ENCODE measurements around the gene PDE4B. TPM values are rescaled to one million over a fixed set of nuclear protein-coding genes. Genes with fewer than 3 reads are reported as not detected.

The PDE4B gene
- total and polyA plus RNA-seq, 10 of the 15 experiments (the other 5 are each of a cell fraction or from before 2014, with no cell fraction given): 3.0 to 13.2 (median 5.7) TPM

DNA sequence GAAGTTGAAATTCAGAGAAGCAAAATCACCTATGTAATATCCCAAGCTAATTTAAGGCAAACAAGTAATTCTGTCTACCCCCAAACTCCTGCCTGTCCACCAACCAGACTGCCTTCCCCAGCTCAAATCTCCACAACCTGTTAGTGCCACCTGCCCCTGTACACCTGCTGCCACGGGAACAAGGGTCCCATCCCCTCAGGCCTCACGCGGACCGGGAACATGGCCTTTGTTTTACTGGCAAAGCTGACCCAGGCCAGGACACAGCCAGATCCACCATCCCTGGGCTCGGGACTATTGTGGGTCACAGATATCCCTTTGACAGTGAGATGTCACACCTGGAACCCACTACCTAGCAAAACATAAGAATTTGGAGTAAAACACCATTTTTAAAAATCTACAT, 601.9 kb downstream of the PDE4B start:
- ChIA-PET RAD21 (ENCODE audit: unreplicated experiment) (interaction anchor here (1.1 to 5.5 kb wide), 10 partner anchors 11 to 52 kb away, joined by 3 to 74 read pairs (median 14); no protein-coding TSS in a partner anchor), SMC1A (ENCODE audit: uncharacterized antibody, unreplicated experiment) (interaction anchor here (1.0 to 9.3 kb wide), 11 partner anchors 8 to 147 kb away, joined by 3 to 253 read pairs (median 7); no protein-coding TSS in a partner anchor), POLR2A (interaction anchor here (1.0 to 2.4 kb wide), 7 partner anchors 13 to 143 kb away, joined by 3 to 19 read pairs (median 6); no protein-coding TSS in a partner anchor), CTCF (interaction anchor here (0.9 to 3.9 kb wide), 11 partner anchors 8 to 152 kb away, joined by 3 to 32 read pairs (median 7); no protein-coding TSS in a partner anchor)
- Histone ChIP-seq H3K9me3 (replicated peaks; ENCODE audit: control insufficient read depth, insufficient read depth, low read length) (no peaks in the 10 kb centered on the region; the same call in 2 of the 3 replicates), H2AFZ (ENCODE audit: control insufficient read depth, low read depth, low read length) (no peak overlapping the region), H3K27ac (ENCODE audit: control insufficient read depth, insufficient read depth) (peak overlapping the region; percentile 80), H3K4me2 (ENCODE audit: control insufficient read depth, insufficient read depth) (0 out of 2 replicates have a peak overlapping the region, but pooled peaks have one; percentile 1), H3K79me2 (ENCODE audit: control insufficient read depth, insufficient read depth, low read length) (no peaks in the 10 kb centered on the region), H3K4me3 (no peak overlapping the region), H3K4me1 (ENCODE audit: control insufficient read depth, insufficient read depth, low read length) (peaks cover 59% of the 10 kb centered on the region), H3K27me3 (replicated peaks in 1 of 2; ENCODE audit: control insufficient read depth in 2 of 2, insufficient read depth in 2 of 2, low read length in 1 of 2) (no peaks in the 10 kb centered on the region), H4K20me1 (ENCODE audit: control insufficient read depth, insufficient read depth) (no peaks in the 10 kb centered on the region), H3K36me3 (ENCODE audit: control insufficient read depth in 2 of 2, insufficient read depth in 2 of 2, low read length in 1 of 2) (no peaks in the 10 kb centered on the region), H3K9ac (ENCODE audit: control insufficient read depth, insufficient read depth, low read length) (no peak overlapping the region)
- TF ChIP-seq NR2C1 (IDR thresholded peaks at IDR 0.05): no peak
- no peak for TF ChIP-seq JUNB (IDR thresholded peaks at IDR 0.05)
- no peak for TF ChIP-seq SREBF1 (IDR thresholded peaks at IDR 0.05; ENCODE audit: low read length)
- no peak for TF ChIP-seq IKZF1 (conservative IDR thresholded peaks at IDR 0.05)
- no peak for TF ChIP-seq ESRRA (IDR thresholded peaks at IDR 0.05; ENCODE audit: low read length)
- TF ChIP-seq, protein P1, sequence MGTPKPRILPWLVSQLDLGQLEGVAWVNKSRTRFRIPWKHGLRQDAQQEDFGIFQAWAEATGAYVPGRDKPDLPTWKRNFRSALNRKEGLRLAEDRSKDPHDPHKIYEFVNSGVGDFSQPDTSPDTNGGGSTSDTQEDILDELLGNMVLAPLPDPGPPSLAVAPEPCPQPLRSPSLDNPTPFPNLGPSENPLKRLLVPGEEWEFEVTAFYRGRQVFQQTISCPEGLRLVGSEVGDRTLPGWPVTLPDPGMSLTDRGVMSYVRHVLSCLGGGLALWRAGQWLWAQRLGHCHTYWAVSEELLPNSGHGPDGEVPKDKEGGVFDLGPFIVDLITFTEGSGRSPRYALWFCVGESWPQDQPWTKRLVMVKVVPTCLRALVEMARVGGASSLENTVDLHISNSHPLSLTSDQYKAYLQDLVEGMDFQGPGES (IDR thresholded peaks at IDR 0.05): no peak
- TF ChIP-seq CREB1 (IDR thresholded peaks at IDR 0.05; ENCODE audit: low read depth): no peak
- TF ChIP-seq MYC (IDR thresholded peaks at IDR 0.05; ENCODE audit: insufficient read depth, insufficient read length, insufficient replicate concordance, low read length, severe bottlenecking): no peak
- TF ChIP-seq YBX1 (IDR thresholded peaks at IDR 0.05): no peak
- TF ChIP-seq SP1 (IDR thresholded peaks at IDR 0.05; ENCODE audit: low read depth, low read length): no peak
- TF ChIP-seq, protein P2, sequence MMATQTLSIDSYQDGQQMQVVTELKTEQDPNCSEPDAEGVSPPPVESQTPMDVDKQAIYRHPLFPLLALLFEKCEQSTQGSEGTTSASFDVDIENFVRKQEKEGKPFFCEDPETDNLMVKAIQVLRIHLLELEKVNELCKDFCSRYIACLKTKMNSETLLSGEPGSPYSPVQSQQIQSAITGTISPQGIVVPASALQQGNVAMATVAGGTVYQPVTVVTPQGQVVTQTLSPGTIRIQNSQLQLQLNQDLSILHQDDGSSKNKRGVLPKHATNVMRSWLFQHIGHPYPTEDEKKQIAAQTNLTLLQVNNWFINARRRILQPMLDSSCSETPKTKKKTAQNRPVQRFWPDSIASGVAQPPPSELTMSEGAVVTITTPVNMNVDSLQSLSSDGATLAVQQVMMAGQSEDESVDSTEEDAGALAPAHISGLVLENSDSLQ (IDR thresholded peaks at IDR 0.05): no peak
- TF ChIP-seq PAX8 (IDR thresholded peaks at IDR 0.05): no peak
- no peak for TF ChIP-seq SUPT20H (IDR thresholded peaks at IDR 0.05; ENCODE audit: borderline replicate concordance, control insufficient read depth, low read depth, low read length)
- no peak for FAIRE-seq
- 97% methylated on average over 5 of the region's 5 CpGs for WGBS (ENCODE audit: insufficient coverage, insufficient replicate concordance, low lambda C conversion rate, missing lambda C conversion rate)
- BruUV-seq (replicated peaks): no TSS peak
- intact Hi-C loops (cut with micrococcal nuclease; ENCODE audit: unreplicated experiment) (loop anchor here (10.0 kb wide), 2 partner anchors 770 to 940 kb away; partner anchors contain the start of gene IL23R), in situ Hi-C loops (cut with MboI) (loop anchor here (25.0 kb wide), 2 partner anchors 543 to 768 kb away; partner anchors contain the start of gene IL23R)
- no peak for ATAC-seq
- no peak for DNase-seq (ENCODE audit: low read depth, low spot score)

Measured in GM12878 (cell line).